Esophagus (tissue), 2 donors: Measurements from ENCODE around the gene TWIST1. TPM values are rescaled to one million over a fixed set of nuclear protein-coding genes. Genes with fewer than 3 reads are reported as not detected.

Experiments used
- H3K27ac ChIP-seq, 2 donors: one replicate each; pipeline ENCODE4 v1.5.1; 2013; ENCODE audit warnings: low read depth in 2 of 2, mild to moderate bottlenecking in 2 of 2, inconsistent platforms in 1 of 2, low read length in 1 of 2, moderate library complexity in 1 of 2
- H3K27me3 ChIP-seq, 2 donors: one replicate each; pipeline ENCODE4 v1.6.1; 2013; ENCODE audit warnings: low read length in 2 of 2, control low read depth in 1 of 2, mild to moderate bottlenecking in 1 of 2; ENCODE audit not compliant: insufficient read depth in 2 of 2, control insufficient read depth in 1 of 2
- H3K36me3 ChIP-seq, 2 donors: one replicate each; pipeline ENCODE4 v1.6.1; 2013; ENCODE audit warnings: low read length in 1 of 2; ENCODE audit not compliant: control insufficient read depth in 2 of 2, insufficient read depth in 2 of 2
- H3K4me1 ChIP-seq, 2 donors: one replicate each; pipeline ENCODE4 v1.6.1; 2013; ENCODE audit warnings: low read length in 1 of 2; ENCODE audit not compliant: control insufficient read depth in 2 of 2, insufficient read depth in 2 of 2
- H3K4me3 ChIP-seq, 2 donors: one replicate each; pipeline ENCODE4 v1.5.1; 2013; ENCODE audit warnings: low read length in 2 of 2, mild to moderate bottlenecking in 2 of 2, low read depth in 1 of 2, moderate library complexity in 1 of 2
- H3K9me3 ChIP-seq, 2 donors: one replicate each; pipeline ENCODE4 v1.6.1; 2013; ENCODE audit warnings: mild to moderate bottlenecking in 2 of 2, low read depth in 1 of 2, low read length in 1 of 2, moderate library complexity in 1 of 2; ENCODE audit not compliant: control insufficient read depth in 2 of 2, insufficient read depth in 1 of 2
- WGBS, 2 donors: extraction: QIAGEN DNeasy Blood & Tissue Kit; methylation state at CpG; one replicate each; pipeline ENCODE4 v1.1.7; 2013; 5-methylcytosine and 5-hydroxymethylcytosine counted together
- polyA plus RNA-seq, 2 donors: library from polyadenylated mRNA; stranded (reverse); fragments of 200-250 nt; gene quantifications; one replicate each; pipeline ENCODE4 v1.2.3, GENCODE V29; 2013
- donor health status: healthy with polysubstance abuse.
- donor health status: Bipolar disorder and iron deficiency.

TWIST1 gene
- polyA plus RNA-seq, 2 donors, result 2.6 to 5.6 TPM

GRCh38 chr7:19099194-19099593 is 18.2 kb downstream of the TWIST1 start:
- Histone ChIP-seq H3K27me3 (no peaks in the 10 kb centered on the region), H3K4me1 (no peaks in the 10 kb centered on the region), H3K4me3 (no peak overlapping the region), H3K36me3 (no peaks in the 10 kb centered on the region), H3K27ac (no peak overlapping the region), H3K9me3 (no peaks in the 10 kb centered on the region)
- 86 to 88% methylated on average over 3 of the region's 3 CpGs for WGBS, 2 donors

GRCh38 chr7:19098510-19098909 is 18.9 kb downstream of the TWIST1 start:
- no peak overlapping the region for H3K4me3 ChIP-seq
- no peaks in the 10 kb centered on the region for H3K27me3 ChIP-seq
- H3K27ac ChIP-seq, result no peak overlapping the region
- no peaks in the 10 kb centered on the region for H3K36me3 ChIP-seq
- 85 to 90% methylated on average over 1 of the region's 1 CpG for WGBS, 2 donors
- H3K9me3 ChIP-seq, result no peaks in the 10 kb centered on the region
- H3K4me1 ChIP-seq, result no peaks in the 10 kb centered on the region

GRCh38 chr7:19097165-19098055 is 20.0 kb downstream of the TWIST1 start:
- Histone ChIP-seq H3K27me3 (no peaks in the 10 kb centered on the region), H3K4me3 (no peak overlapping the region), H3K36me3 (no peaks in the 10 kb centered on the region), H3K4me1 (no peaks in the 10 kb centered on the region), H3K9me3 (no peaks in the 10 kb centered on the region), H3K27ac (no peak overlapping the region)
- WGBS, 2 donors, result 76 to 82% methylated on average over 9 of the region's 9 CpGs

- Histone ChIP-seq H3K36me3 (no peaks in the 10 kb centered on the region), H3K9me3 (no peaks in the 10 kb centered on the region), H3K4me1 (no peaks in the 10 kb centered on the region), H3K4me3 (no peak overlapping the region), H3K27ac (no peak overlapping the region), H3K27me3 (no peaks in the 10 kb centered on the region)
- 68 to 70% methylated on average over 5 of the region's 5 CpGs for WGBS, 2 donors
Observed at GRCh38 chr7:19095353-19095860, 22.0 kb downstream of the TWIST1 start.

GRCh38 chr7:19094598-19095352 is 22.7 kb downstream of the TWIST1 start:
- WGBS, 2 donors, result 57 to 59% methylated on average over 3 of the region's 3 CpGs
- H3K27ac ChIP-seq, result no peak overlapping the region
- H3K27me3 ChIP-seq, result no peaks in the 10 kb centered on the region
- H3K36me3 ChIP-seq, result no peaks in the 10 kb centered on the region
- no peaks in the 10 kb centered on the region for H3K4me1 ChIP-seq
- no peaks in the 10 kb centered on the region for H3K9me3 ChIP-seq
- no peak overlapping the region for H3K4me3 ChIP-seq

GRCh38 chr7:19094138-19094537 is 23.3 kb downstream of the TWIST1 start:
- Histone ChIP-seq H3K9me3 (no peaks in the 10 kb centered on the region), H3K27ac (no peak overlapping the region), H3K36me3 (no peaks in the 10 kb centered on the region), H3K4me1 (no peaks in the 10 kb centered on the region), H3K4me3 (no peak overlapping the region), H3K27me3 (no peaks in the 10 kb centered on the region)
- 76 to 80% methylated on average over 1 of the region's 1 CpG for WGBS, 2 donors

- Histone ChIP-seq H3K36me3 (no peaks in the 10 kb centered on the region), H3K4me3 (no peak overlapping the region), H3K4me1 (no peaks in the 10 kb centered on the region), H3K27me3 (no peaks in the 10 kb centered on the region), H3K9me3 (no peaks in the 10 kb centered on the region), H3K27ac (no peak overlapping the region)
- WGBS, 2 donors, result 64 to 65% methylated on average over 6 of the region's 6 CpGs
Observed at GRCh38 chr7:19091550-19092200, 25.8 kb downstream of the TWIST1 start.

- Histone ChIP-seq H3K36me3 (no peaks in the 10 kb centered on the region), H3K4me1 (no peaks in the 10 kb centered on the region), H3K27me3 (no peaks in the 10 kb centered on the region), H3K27ac (no peak overlapping the region), H3K9me3 (no peaks in the 10 kb centered on the region), H3K4me3 (no peak overlapping the region)
- WGBS, 2 donors, result 76 to 78% methylated on average over 2 of the region's 2 CpGs
Observed at GRCh38 chr7:19090526-19090925, 26.9 kb downstream of the TWIST1 start.

- no peaks in the 10 kb centered on the region for H3K36me3 ChIP-seq
- H3K9me3 ChIP-seq, result no peaks in the 10 kb centered on the region
- H3K4me1 ChIP-seq, result no peaks in the 10 kb centered on the region
- H3K27ac ChIP-seq, result no peak overlapping the region
- 40 to 47% methylated on average over 3 of the region's 3 CpGs for WGBS, 2 donors
- H3K4me3 ChIP-seq, result no peak overlapping the region
- no peaks in the 10 kb centered on the region for H3K27me3 ChIP-seq
Observed at GRCh38 chr7:19089797-19090196, 27.6 kb downstream of the TWIST1 start.
